Adrenal gland (tissue), 12 donors: Measurements from ENCODE around the gene XYLT2. TPM values are rescaled to one million over a fixed set of nuclear protein-coding genes. Genes with fewer than 3 reads are reported as not detected.

ENCODE experiments used
- DNase-seq, 7 donors: peaks; one replicate each; pipeline ENCODE4 v3.0.0-alpha.2; 2019 to 2020
- H3K27ac ChIP-seq, 5 donors: fragments of 200-600 bp; sonication (generic) in 4 of 5; 1 replicate in 3 of 5; 2 replicates in 2 of 5; pipeline versions ENCODE4 v1.5.1 to v1.8.0; 2016 to 2020; ENCODE audit warnings: mild to moderate bottlenecking in 1 of 5
- H3K27me3 ChIP-seq: fragments of 200-600 bp; 2 replicates; pipeline ENCODE4 v1.8.0; 2021
- H3K36me3 ChIP-seq, 2 donors: fragments of 200-600 bp; replicated peaks in 1 of 2; 1 replicate in 1 of 2; 2 replicates in 1 of 2; pipeline versions ENCODE4 v1.5.1 to v1.8.0; 2018 to 2022
- H3K4me1 ChIP-seq, 2 donors: fragments of 200-600 bp; replicated peaks in 1 of 2; 1 replicate in 1 of 2; 2 replicates in 1 of 2; pipeline versions ENCODE4 v1.5.1 to v1.8.0; 2018 to 2021
- H3K4me3 ChIP-seq, 4 donors: fragments of 200-600 bp; sonication (generic) in 3 of 4; one replicate each; pipeline ENCODE4 v1.5.1; 2016 to 2018
- H3K9me3 ChIP-seq, 3 donors: fragments of 200-600 bp; sonication (generic) in 1 of 3; replicated peaks in 1 of 3; 1 replicate in 2 of 3; 2 replicates in 1 of 3; pipeline versions ENCODE4 v1.5.1 to v1.8.0; 2016 to 2021
- CTCF ChIP-seq, 6 experiments: fragments of 450-650 bp in 4 of 6; fragments of 200-600 bp in 2 of 6; sonication (generic) in 1 of 6; IDR thresholded peaks; 1 replicate in 5 of 6; 2 replicates in 1 of 6; pipeline versions ENCODE4 v1.5.1 to v1.8.0; 2016 to 2021; ENCODE audit warnings: antibody characterized with exemption in 6 of 6, mild to moderate bottlenecking in 2 of 6, moderate library complexity in 1 of 6
- POLR2A ChIP-seq, 2 donors: fragments of 450-650 bp; IDR thresholded peaks; one replicate each; pipeline ENCODE4 v1.6.1; 2017; ENCODE audit warnings: antibody characterized with exemption in 2 of 2, mild to moderate bottlenecking in 2 of 2, moderate library complexity in 1 of 2
- WGBS, 4 donors: extraction: QIAGEN DNeasy Blood & Tissue Kit in 2 of 4; methylation state at CpG; one replicate each; pipeline versions ENCODE4 v1.1.5 to v1.1.7; 2013 to 2017; 5-methylcytosine and 5-hydroxymethylcytosine counted together
- intact Hi-C, 2 donors: fragments of 100-400 bp; cut with DNase I; formaldehyde crosslinking; loops; one replicate each; pipeline versions ENCODE4 v1.14.1 to v1.15.0; 2022 to 2023
- polyA plus RNA-seq, 3 donors: library from polyadenylated mRNA; stranded (reverse); fragments of 200-250 nt in 2 of 3; fragments of 350-450 nt in 1 of 3; fragmentation: Illumina TruSeq in 1 of 3; extraction: RNeasy Lipid Tissue Mini Kit (QIAGEN cat#74804) in 1 of 3; gene quantifications; one replicate each; pipeline ENCODE4 v1.2.3, GENCODE V29; 2013 to 2014
- total RNA-seq, 9 donors: library from RNA; depleted of rRNA in 4 of 9; stranded (reverse); fragments of >200 nt in 4 of 9; fragments of 120-200 nt in 1 of 9; fragmentation: NEBNext Ultra II Directional in 1 of 9; extraction: Animal tissue kit (Norgen Biotek cat#: 25700) in 1 of 9; gene quantifications; one replicate each; pipeline versions ENCODE4 v1.1.0 to v1.2.4, GENCODE V29; 2013 to 2023
- donor health status: healthy with polysubstance abuse.
- donor health status: Bipolar disorder and iron deficiency.
- donor health status: DM: yes; HTN: yes; CAD: no.
- donor health status: DM: no; HTN: no; CAD: no.
- donor health status: DM: no; HTN: no; CAD: no.
- donor health status: DM: yes; HTN: yes; CAD: no.

Gene XYLT2
- total and polyA plus RNA-seq, 12 donors, result 4.6 to 40.3 (median 29.1) TPM

- intact Hi-C loops, result no loop called here
- Histone ChIP-seq H3K36me3 (no peaks in the 10 kb centered on the region), H3K27me3 (no peaks in the 10 kb centered on the region), H3K9me3 (no peaks in the 10 kb centered on the region), H3K4me1 (no peaks in the 10 kb centered on the region), H3K27ac (no peak overlapping the region), H3K4me3 (no peak overlapping the region)
- no peak for DNase-seq
- TF ChIP-seq POLR2A (IDR thresholded peaks at IDR 0.05), result no peak
- TF ChIP-seq CTCF (IDR thresholded peaks at IDR 0.05), result no peak
Measured at GRCh38 chr17:50338645-50339044, 7.3 kb upstream of the XYLT2 start.

DNA sequence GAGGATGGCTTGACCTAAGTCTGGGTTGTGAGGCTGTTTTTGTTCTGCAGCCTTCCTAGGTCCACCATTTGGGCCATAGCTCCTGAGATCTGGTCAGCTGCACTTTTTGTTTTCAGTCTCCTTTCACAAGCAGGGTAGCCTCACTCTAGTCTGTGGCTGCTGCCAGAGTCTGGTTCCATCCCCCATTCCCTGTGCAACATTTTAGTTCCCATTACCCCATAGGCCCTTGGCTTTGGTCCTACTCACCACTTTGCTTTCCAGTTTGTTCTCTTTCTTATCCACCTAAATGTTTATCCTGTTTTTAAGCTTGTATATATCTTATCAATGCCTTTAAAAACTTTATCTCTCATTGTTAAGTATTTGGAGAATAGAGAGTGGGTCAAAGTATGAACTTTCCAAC lies 6.5 kb upstream of the XYLT2 start:
- DNase-seq, result peak in 1 of 7 donors; percentile 24
- Histone ChIP-seq H3K27ac (no peak overlapping the region), H3K4me3 (no peak overlapping the region), H3K27me3 (no peaks in the 10 kb centered on the region), H3K9me3 (no peaks in the 10 kb centered on the region), H3K4me1 (no peaks in the 10 kb centered on the region), H3K36me3 (no peaks in the 10 kb centered on the region)
- intact Hi-C loops, result no loop called here
- TF ChIP-seq CTCF (IDR thresholded peaks at IDR 0.05) (no peak), POLR2A (IDR thresholded peaks at IDR 0.05) (no peak)

DNA sequence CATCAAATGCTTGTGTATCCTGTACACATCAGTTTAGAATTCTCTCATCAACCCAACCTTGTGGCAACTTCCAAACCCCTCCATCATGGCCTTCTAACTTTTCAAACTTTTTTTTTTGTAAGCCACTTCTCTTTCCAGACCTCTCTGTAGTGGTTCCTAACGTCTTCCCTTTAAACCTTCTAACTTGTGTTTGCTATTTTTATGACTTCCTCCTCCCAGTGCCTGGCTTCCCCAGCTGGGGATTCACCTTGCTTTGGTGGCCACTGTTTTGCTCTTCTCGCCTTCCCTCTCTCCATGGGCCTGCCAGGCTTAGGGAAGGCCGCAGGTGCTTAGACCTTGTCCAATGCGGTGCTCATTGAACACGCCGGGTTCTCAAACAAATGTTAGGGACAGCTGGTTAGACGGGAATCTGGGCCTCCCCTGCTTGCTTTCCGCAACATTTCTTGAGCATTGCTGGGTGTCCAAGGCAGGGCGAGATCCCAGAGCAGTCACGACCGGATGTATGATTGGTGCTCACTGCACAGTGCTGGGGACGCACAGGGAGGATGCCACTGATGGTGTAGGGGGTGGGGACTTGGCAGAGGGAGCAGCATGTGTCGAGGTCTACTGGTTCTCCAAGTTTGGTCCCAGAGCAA lies 1.1 kb upstream of the XYLT2 start:
- peak in 2 of 7 donors; percentile 22 to 54 for DNase-seq
- Histone ChIP-seq H3K27ac (no peak overlapping the region), H3K4me1 (peaks cover 14 to 20% of the 10 kb centered on the region in 2 donors), H3K4me3 (no peak overlapping the region), H3K9me3 (no peaks in the 10 kb centered on the region), H3K36me3 (no peaks in the 10 kb centered on the region), H3K27me3 (no peaks in the 10 kb centered on the region)
- no peak for TF ChIP-seq POLR2A (IDR thresholded peaks at IDR 0.05)
- no peak for TF ChIP-seq CTCF (IDR thresholded peaks at IDR 0.05)
- 73 to 83% (median 78%) methylated on average over 6 to 13 of the region's 13 CpGs for WGBS, 4 donors
- intact Hi-C loops, result no loop called here

DNA sequence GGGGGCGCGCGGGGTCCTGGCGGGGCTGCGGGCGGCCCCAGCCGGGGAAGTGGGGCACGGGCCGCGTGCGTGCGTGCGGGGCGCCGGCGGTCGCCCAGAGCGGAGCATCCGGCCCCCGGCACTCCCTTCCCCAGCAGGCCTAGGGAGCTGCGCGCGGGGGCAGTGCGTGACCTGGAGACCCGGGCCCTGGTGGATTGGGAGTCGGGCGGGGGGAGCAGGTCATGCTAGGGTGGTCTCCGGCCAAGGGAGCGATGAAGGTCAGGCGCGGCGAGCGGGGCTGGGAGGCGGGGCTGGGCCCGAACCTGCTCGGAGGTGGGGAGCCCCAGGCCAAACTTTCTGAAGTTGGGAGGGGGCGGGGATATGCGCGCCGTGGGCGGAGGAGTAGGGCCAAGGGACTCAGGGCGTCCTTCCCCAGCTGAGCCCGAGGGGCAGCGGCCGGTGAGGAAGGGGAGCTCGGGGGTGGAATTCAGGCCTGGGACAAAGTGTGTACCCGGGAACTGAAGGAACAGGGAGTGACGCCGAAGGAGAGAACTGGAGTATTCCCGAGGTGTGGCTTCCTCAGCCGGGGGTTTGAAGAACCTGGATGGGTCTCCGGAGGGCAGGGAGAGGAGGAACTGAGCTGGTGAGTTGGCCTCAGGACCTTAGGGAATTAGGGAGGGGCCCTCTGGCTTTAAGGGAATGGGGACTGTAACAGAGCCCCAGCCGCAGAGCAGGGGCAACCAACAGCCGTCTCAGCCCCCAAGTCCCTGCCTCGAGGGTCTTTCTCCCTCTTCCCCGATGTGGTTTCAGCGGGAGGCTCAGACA lies 589 bp downstream of the XYLT2 start:
- H3K4me1 ChIP-seq, result peaks cover 14 to 20% of the 10 kb centered on the region in 2 donors
- TF ChIP-seq CTCF (IDR thresholded peaks at IDR 0.05), result no peak
- DNase-seq, result peak; percentile 33 to 65 (median 49)

More for the DNA sequence above, 589 bp downstream of the XYLT2 start:
- intact Hi-C loops, result no loop called here
- no peaks in the 10 kb centered on the region for H3K27me3 ChIP-seq
- peak overlapping the region in 3 of 4 donors; percentile 68 to 97 (median 75) for H3K4me3 ChIP-seq
- H3K9me3 ChIP-seq, result no peaks in the 10 kb centered on the region
- peak overlapping the region in 1 of 5 donors; percentile 68 for H3K27ac ChIP-seq
- WGBS, 4 donors, result 2 to 8% (median 4%) methylated on average over 18 to 57 of the region's 57 CpGs
- no peaks in the 10 kb centered on the region for H3K36me3 ChIP-seq
